Measurements from ENCODE around the gene CD14.
A peak's percentile ranks its signal among the peaks of the same experiment; 100 is the strongest.

The CD14 gene

GRCh38 chr5:140639148-140639981 lies 6.4 kb upstream of the CD14 start, which contains the start of gene TMCO6 (continued):
- TF ChIP-seq ZNF221 (tag by site-specific recombination; IDR thresholded peaks at IDR 0.05; ENCODE audit: borderline replicate concordance) = no peak
- TF ChIP-seq, protein P1, sequence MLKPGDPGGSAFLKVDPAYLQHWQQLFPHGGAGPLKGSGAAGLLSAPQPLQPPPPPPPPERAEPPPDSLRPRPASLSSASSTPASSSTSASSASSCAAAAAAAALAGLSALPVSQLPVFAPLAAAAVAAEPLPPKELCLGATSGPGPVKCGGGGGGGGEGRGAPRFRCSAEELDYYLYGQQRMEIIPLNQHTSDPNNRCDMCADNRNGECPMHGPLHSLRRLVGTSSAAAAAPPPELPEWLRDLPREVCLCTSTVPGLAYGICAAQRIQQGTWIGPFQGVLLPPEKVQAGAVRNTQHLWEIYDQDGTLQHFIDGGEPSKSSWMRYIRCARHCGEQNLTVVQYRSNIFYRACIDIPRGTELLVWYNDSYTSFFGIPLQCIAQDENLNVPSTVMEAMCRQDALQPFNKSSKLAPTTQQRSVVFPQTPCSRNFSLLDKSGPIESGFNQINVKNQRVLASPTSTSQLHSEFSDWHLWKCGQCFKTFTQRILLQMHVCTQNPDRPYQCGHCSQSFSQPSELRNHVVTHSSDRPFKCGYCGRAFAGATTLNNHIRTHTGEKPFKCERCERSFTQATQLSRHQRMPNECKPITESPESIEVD (tag by site-specific recombination; IDR thresholded peaks at IDR 0.05) = peak; percentile 55; the same call in 1 of the 2 replicates
- TF ChIP-seq, protein P2, sequence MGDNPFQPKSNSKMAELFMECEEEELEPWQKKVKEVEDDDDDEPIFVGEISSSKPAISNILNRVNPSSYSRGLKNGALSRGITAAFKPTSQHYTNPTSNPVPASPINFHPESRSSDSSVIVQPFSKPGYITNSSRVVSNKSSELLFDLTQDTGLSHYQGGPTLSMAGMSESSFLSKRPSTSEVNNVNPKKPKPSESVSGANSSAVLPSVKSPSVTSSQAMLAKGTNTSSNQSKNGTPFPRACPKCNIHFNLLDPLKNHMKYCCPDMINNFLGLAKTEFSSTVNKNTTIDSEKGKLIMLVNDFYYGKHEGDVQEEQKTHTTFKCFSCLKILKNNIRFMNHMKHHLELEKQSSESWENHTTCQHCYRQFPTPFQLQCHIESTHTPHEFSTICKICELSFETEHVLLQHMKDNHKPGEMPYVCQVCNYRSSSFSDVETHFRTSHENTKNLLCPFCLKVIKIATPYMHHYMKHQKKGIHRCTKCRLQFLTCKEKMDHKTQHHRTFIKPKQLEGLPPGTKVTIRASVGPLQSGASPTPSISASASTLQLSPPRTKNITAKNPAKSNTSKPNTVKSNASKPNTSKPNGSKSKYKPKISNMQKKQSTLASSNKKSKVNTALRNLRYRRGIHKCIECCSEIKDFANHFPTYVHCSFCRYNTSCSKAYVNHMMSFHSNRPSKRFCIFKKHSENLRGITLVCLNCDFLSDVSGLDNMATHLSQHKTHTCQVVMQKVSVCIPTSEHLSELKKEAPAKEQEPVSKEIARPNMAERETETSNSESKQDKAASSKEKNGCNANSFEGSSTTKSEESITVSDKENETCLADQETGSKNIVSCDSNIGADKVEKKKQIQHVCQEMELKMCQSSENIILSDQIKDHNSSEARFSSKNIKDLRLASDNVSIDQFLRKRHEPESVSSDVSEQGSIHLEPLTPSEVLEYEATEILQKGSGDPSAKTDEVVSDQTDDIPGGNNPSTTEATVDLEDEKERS (tag by site-specific recombination; IDR thresholded peaks at IDR 0.05) = no peak
- TF ChIP-seq, protein P3, sequence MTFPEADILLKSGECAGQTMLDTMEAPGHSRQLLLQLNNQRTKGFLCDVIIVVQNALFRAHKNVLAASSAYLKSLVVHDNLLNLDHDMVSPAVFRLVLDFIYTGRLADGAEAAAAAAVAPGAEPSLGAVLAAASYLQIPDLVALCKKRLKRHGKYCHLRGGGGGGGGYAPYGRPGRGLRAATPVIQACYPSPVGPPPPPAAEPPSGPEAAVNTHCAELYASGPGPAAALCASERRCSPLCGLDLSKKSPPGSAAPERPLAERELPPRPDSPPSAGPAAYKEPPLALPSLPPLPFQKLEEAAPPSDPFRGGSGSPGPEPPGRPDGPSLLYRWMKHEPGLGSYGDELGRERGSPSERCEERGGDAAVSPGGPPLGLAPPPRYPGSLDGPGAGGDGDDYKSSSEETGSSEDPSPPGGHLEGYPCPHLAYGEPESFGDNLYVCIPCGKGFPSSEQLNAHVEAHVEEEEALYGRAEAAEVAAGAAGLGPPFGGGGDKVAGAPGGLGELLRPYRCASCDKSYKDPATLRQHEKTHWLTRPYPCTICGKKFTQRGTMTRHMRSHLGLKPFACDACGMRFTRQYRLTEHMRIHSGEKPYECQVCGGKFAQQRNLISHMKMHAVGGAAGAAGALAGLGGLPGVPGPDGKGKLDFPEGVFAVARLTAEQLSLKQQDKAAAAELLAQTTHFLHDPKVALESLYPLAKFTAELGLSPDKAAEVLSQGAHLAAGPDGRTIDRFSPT (tag by site-specific recombination; IDR thresholded peaks at IDR 0.05) = peak; percentile 92
- TF ChIP-seq KLF7 (tag by site-specific recombination; IDR thresholded peaks at IDR 0.05; ENCODE audit: borderline replicate concordance) = no peak
- TF ChIP-seq GLI4 (tag by site-specific recombination; IDR thresholded peaks at IDR 0.05) = 0 out of 2 replicates have a peak, but pooled peaks have one; percentile 37
- no peak for TF ChIP-seq HOXA7 (CRISPR knock-in tag; IDR thresholded peaks at IDR 0.05; ENCODE audit: borderline replicate concordance)
- no peak for TF ChIP-seq ZNF433 (tag by site-specific recombination; IDR thresholded peaks at IDR 0.05; ENCODE audit: low read depth)
- TF ChIP-seq ZNF76 (tag by site-specific recombination; IDR thresholded peaks at IDR 0.05; ENCODE audit: borderline replicate concordance, low read depth) = peak; percentile 26; the same call in 1 of the 2 replicates
- peak; percentile 81 for TF ChIP-seq ZNF335 (tag by site-specific recombination; conservative IDR thresholded peaks at IDR 0.05)
- no peak for TF ChIP-seq ZNF555 (tag by site-specific recombination; conservative IDR thresholded peaks at IDR 0.05)
- TF ChIP-seq SP2 (tag by site-specific recombination; IDR thresholded peaks at IDR 0.05) = peak; percentile 98
- no peak for TF ChIP-seq FEZF1 (tag by site-specific recombination; IDR thresholded peaks at IDR 0.05)
- TF ChIP-seq ZNF140 (tag by site-specific recombination; IDR thresholded peaks at IDR 0.05) = no peak
- no peak for TF ChIP-seq ZNF112 (tag by site-specific recombination; IDR thresholded peaks at IDR 0.05)
- peak; percentile 35; the same call in 1 of the 2 replicates for TF ChIP-seq BCL11A (tag by site-specific recombination; IDR thresholded peaks at IDR 0.05; ENCODE audit: low read depth)
- no peak for TF ChIP-seq ZNF423 (tag by site-specific recombination; IDR thresholded peaks at IDR 0.05)
- no peak for TF ChIP-seq ZNF549 (tag by site-specific recombination; IDR thresholded peaks at IDR 0.05)
- TF ChIP-seq, protein P4, sequence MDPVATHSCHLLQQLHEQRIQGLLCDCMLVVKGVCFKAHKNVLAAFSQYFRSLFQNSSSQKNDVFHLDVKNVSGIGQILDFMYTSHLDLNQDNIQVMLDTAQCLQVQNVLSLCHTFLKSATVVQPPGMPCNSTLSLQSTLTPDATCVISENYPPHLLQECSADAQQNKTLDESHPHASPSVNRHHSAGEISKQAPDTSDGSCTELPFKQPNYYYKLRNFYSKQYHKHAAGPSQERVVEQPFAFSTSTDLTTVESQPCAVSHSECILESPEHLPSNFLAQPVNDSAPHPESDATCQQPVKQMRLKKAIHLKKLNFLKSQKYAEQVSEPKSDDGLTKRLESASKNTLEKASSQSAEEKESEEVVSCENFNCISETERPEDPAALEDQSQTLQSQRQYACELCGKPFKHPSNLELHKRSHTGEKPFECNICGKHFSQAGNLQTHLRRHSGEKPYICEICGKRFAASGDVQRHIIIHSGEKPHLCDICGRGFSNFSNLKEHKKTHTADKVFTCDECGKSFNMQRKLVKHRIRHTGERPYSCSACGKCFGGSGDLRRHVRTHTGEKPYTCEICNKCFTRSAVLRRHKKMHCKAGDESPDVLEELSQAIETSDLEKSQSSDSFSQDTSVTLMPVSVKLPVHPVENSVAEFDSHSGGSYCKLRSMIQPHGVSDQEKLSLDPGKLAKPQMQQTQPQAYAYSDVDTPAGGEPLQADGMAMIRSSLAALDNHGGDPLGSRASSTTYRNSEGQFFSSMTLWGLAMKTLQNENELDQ (tag by site-specific recombination; IDR thresholded peaks at IDR 0.05; ENCODE audit: low read depth) = no peak
- TF ChIP-seq ZBTB11 (tag by site-specific recombination; conservative IDR thresholded peaks at IDR 0.05; ENCODE audit: low read depth) = peak; percentile 25; the same call in 1 of the 2 replicates
- no peak for TF ChIP-seq ZNF626 (tag by site-specific recombination; IDR thresholded peaks at IDR 0.05)
- TF ChIP-seq, protein P5, sequence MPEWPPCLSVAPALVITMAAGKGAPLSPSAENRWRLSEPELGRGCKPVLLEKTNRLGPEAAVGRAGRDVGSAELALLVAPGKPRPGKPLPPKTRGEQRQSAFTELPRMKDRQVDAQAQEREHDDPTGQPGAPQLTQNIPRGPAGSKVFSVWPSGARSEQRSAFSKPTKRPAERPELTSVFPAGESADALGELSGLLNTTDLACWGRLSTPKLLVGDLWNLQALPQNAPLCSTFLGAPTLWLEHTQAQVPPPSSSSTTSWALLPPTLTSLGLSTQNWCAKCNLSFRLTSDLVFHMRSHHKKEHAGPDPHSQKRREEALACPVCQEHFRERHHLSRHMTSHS (tag by site-specific recombination; IDR thresholded peaks at IDR 0.05) = no peak
- peak; percentile 94 for TF ChIP-seq KLF8 (tag by site-specific recombination; IDR thresholded peaks at IDR 0.05)
- TF ChIP-seq ZBTB21 (tag by site-specific recombination; IDR thresholded peaks at IDR 0.05) = 0 out of 2 replicates have a peak, but pooled peaks have one; percentile 10

Measured in HEK293 (cell line).